HCT116 (cell line): ENCODE data around the gene USP47. TPM values are rescaled to one million over a fixed set of nuclear protein-coding genes. Genes with fewer than 3 reads are reported as not detected.

Source experiments
- ATAC-seq: fragments of 200-7000 bp; cut with Tn5 transposase; 2 replicates; pipeline ENCODE4 v1.9.1; 2020; ENCODE audit warnings: mild to moderate bottlenecking, moderate library complexity
- BruUV-seq: library from RNA; stranded (reverse); fragments of 400-500 nt; replicated peaks from 2 replicates; lab custom pipeline; 2021; lab: Mats Ljungman, UMichigan
- CTCF ChIA-PET: fragments of 300-600 bp; sonication (Branson Sonifier 250); formaldehyde crosslinking; loops from one replicate; lab custom pipeline; 2021; ENCODE audit warnings: antibody characterized with exemption; lab: Charles Lee
- POLR2A ChIA-PET: fragments of 300-600, 350-600 bp; sonication (Branson Sonifier 250); formaldehyde crosslinking; loops from one replicate; lab custom pipeline; 2021; ENCODE audit warnings: antibody characterized with exemption; lab: Charles Lee
- RAD21 ChIA-PET, 2 experiments: fragments of 300-600 bp; sonication (Branson Sonifier 250); formaldehyde crosslinking; loops; one replicate each; lab custom pipeline; 2023; ENCODE audit warnings: low total read pairs in 2 of 2; ENCODE audit not compliant: uncharacterized antibody in 2 of 2, unreplicated experiment in 2 of 2, low non-redundant PET in 1 of 2; lab: Charles Lee
- DNase-seq: peaks from one replicate; pipeline ENCODE4 v3.0.0-alpha.2; 2010; ENCODE audit warnings: low read depth, low spot score
- H2AFZ ChIP-seq: fragments of 200-600 bp; shearing (Covaris generic), sonication (generic); 2 replicates; pipeline ENCODE4 v1.6.1; 2017; ENCODE audit warnings: low read depth, mixed run types, mixed read lengths, antibody characterized with exemption, low read length; ENCODE audit not compliant: poor library complexity, severe bottlenecking
- H3K27ac ChIP-seq: 2 replicates; pipeline ENCODE4 v1.5.1; 2012; ENCODE audit warnings: low read depth, low read length
- H3K27me3 ChIP-seq: fragments of 200-600 bp; sonication (generic); 2 replicates; pipeline ENCODE4 v1.6.1; 2016; ENCODE audit warnings: mixed run types, low read length, mixed read lengths; ENCODE audit not compliant: insufficient read depth
- H3K36me3 ChIP-seq, 2 experiments: fragments of 200-500 bp in 1 of 2; fragments of 200-600 bp in 1 of 2; sonication (Bioruptor generic) in 1 of 2; sonication (generic) in 1 of 2; 2 replicates each; pipeline versions ENCODE4 v1.5.1 to v1.6.1; 2014 to 2016; ENCODE audit warnings: low read length in 2 of 2, inconsistent platforms in 1 of 2, mixed read lengths in 1 of 2, mixed run types in 1 of 2; ENCODE audit not compliant: insufficient read depth in 2 of 2, control insufficient read depth in 1 of 2
- H3K4me1 ChIP-seq, 2 experiments: fragments of 200-600 bp in 1 of 2; sonication (generic) in 1 of 2; 2 replicates each; pipeline versions ENCODE4 v1.5.1 to v1.6.1; 2012 to 2017; ENCODE audit warnings: low read length in 2 of 2, inconsistent platforms in 1 of 2, mild to moderate bottlenecking in 1 of 2, mixed read lengths in 1 of 2, mixed run types in 1 of 2, moderate library complexity in 1 of 2; ENCODE audit not compliant: insufficient read depth in 2 of 2, control insufficient read depth in 1 of 2
- H3K4me2 ChIP-seq: fragments of 200-600 bp; sonication (generic); 2 replicates; pipeline ENCODE4 v1.6.1; 2017; ENCODE audit warnings: mixed run types, low read length, mixed read lengths
- H3K4me3 ChIP-seq, 2 experiments: fragments of 200-600 bp in 1 of 2; sonication (generic) in 1 of 2; replicated peaks in 1 of 2; 2 replicates each; pipeline ENCODE4 v1.5.1; 2011 to 2016; ENCODE audit warnings: low read length in 2 of 2, control low read depth in 1 of 2, low read depth in 1 of 2, mild to moderate bottlenecking in 1 of 2, mixed read lengths in 1 of 2, mixed run types in 1 of 2
- H3K79me2 ChIP-seq: fragments of 200-600 bp; sonication (generic); 2 replicates; pipeline ENCODE4 v1.6.1; 2017; ENCODE audit warnings: mild to moderate bottlenecking, mixed run types, low read length, moderate library complexity, mixed read lengths; ENCODE audit not compliant: insufficient read depth
- H3K9ac ChIP-seq: fragments of 200-600 bp; sonication (generic); 2 replicates; pipeline ENCODE4 v1.6.1; 2016; ENCODE audit warnings: low read length, mixed read lengths
- H3K9me2 ChIP-seq: fragments of 200-600 bp; sonication (generic), shearing (Covaris generic); 2 replicates; pipeline ENCODE4 v1.6.1; 2017; ENCODE audit warnings: mixed run types, mild to moderate bottlenecking, moderate library complexity; ENCODE audit not compliant: insufficient read depth
- H3K9me3 ChIP-seq, 2 experiments: fragments of 200-500 bp in 1 of 2; fragments of 200-600 bp in 1 of 2; sonication (Bioruptor generic) in 1 of 2; sonication (generic) in 1 of 2; 2 replicates each; pipeline ENCODE4 v1.6.1; 2014 to 2017; ENCODE audit warnings: low read length in 2 of 2, mixed read lengths in 2 of 2, inconsistent platforms in 1 of 2, low read depth in 1 of 2, mild to moderate bottlenecking in 1 of 2, mixed run types in 1 of 2, moderate library complexity in 1 of 2; ENCODE audit not compliant: control insufficient read depth in 1 of 2, insufficient read depth in 1 of 2
- H4K20me1 ChIP-seq: fragments of 200-600 bp; sonication (generic), shearing (Covaris generic); 2 replicates; pipeline ENCODE4 v1.6.1; 2017; ENCODE audit warnings: mixed run types, mild to moderate bottlenecking, moderate library complexity; ENCODE audit not compliant: insufficient read depth
- CBX3 ChIP-seq: IDR thresholded peaks from 2 replicates; pipeline ENCODE4 v1.6.1; 2012; ENCODE audit warnings: low read depth
- CEBPB ChIP-seq: IDR thresholded peaks from 2 replicates; pipeline ENCODE4 v1.6.1; 2012; ENCODE audit warnings: low read depth
- EGR1 ChIP-seq: IDR thresholded peaks from 2 replicates; pipeline ENCODE4 v1.6.1; 2012; ENCODE audit warnings: low read depth
- EZH2 ChIP-seq: fragments of 200-600 bp; sonication (generic); IDR thresholded peaks from 2 replicates; pipeline ENCODE4 v1.6.1; 2017; ENCODE audit warnings: antibody characterized with exemption, mixed run types
- FOSL1 ChIP-seq: IDR thresholded peaks from 2 replicates; pipeline ENCODE4 v1.6.1; 2012; ENCODE audit warnings: low read depth
- MAX ChIP-seq: IDR thresholded peaks from 2 replicates; pipeline ENCODE4 v1.6.1; 2012
- POLR2A ChIP-seq: IDR thresholded peaks from 2 replicates; pipeline ENCODE4 v1.7.0; 2011; ENCODE audit warnings: borderline replicate concordance; ENCODE audit not compliant: insufficient read depth, insufficient read length; ENCODE audit errors: extremely low read depth
- RAD21 ChIP-seq: IDR thresholded peaks from 2 replicates; pipeline ENCODE4 v1.6.1; 2012; ENCODE audit warnings: low read depth, mild to moderate bottlenecking
- SIN3A ChIP-seq: IDR thresholded peaks from 2 replicates; pipeline ENCODE4 v1.6.1; 2012; ENCODE audit warnings: low read depth
- YY1 ChIP-seq: IDR thresholded peaks from 2 replicates; pipeline ENCODE4 v1.6.1; 2011; ENCODE audit warnings: low read length, low read depth, moderate library complexity, mild to moderate bottlenecking; ENCODE audit not compliant: insufficient replicate concordance; ENCODE audit errors: extremely low read depth
- ZBTB33 ChIP-seq: IDR thresholded peaks from 2 replicates; pipeline ENCODE4 v1.6.1; 2011; ENCODE audit warnings: mild to moderate bottlenecking, low read length, moderate library complexity; ENCODE audit not compliant: insufficient replicate concordance; ENCODE audit errors: extremely low read depth
- ZFX ChIP-seq: fragments of 450-650 bp; IDR thresholded peaks from 2 replicates; pipeline ENCODE4 v1.6.1; 2017
- ZNF274 ChIP-seq: fragments of 200-500 bp; sonication (Bioruptor generic); IDR thresholded peaks from 2 replicates; pipeline ENCODE4 v1.6.1; 2014; ENCODE audit warnings: mild to moderate bottlenecking, low read depth, low read length, inconsistent platforms
- intact Hi-C: fragments of 100-400 bp; cut with micrococcal nuclease; formaldehyde crosslinking; loops from 2 replicates; pipeline ENCODE4 v1.10.0; 2022
- total RNA-seq: library from RNA; stranded (reverse); gene quantifications from one replicate; pipeline ENCODE4 v1.2.1, GENCODE V29; 2021; ENCODE audit not compliant: unreplicated experiment
- TF ChIP-seq, protein P1 (sequence below): IDR thresholded peaks from 2 replicates; pipeline ENCODE4 v1.6.1; 2012; ENCODE audit warnings: low read depth

The USP47 gene
- total RNA-seq, 1 experiment from 2014 or later = 18.9 TPM

- Histone ChIP-seq H3K4me1 (peaks cover 25 to 31% of the 10 kb centered on the region in 2 experiments), H3K36me3 (no peaks in the 10 kb centered on the region), H3K9me3 (no peaks in the 10 kb centered on the region), H3K9ac (no peak overlapping the region), H4K20me1 (no peaks in the 10 kb centered on the region), H3K4me2 (no peak overlapping the region), H2AFZ (no peak overlapping the region), H3K27me3 (no peaks in the 10 kb centered on the region), H3K4me3 (no peak overlapping the region), H3K27ac (no peak overlapping the region), H3K9me2 (no peaks in the 10 kb centered on the region), H3K79me2 (no peaks in the 10 kb centered on the region)
- CTCF ChIA-PET = no interaction called here
- intact Hi-C loops = no loop called here
- POLR2A ChIA-PET = no interaction called here
- ATAC-seq (no peak), DNase-seq (no peak)
- BruUV-seq = no TSS peak
- TF ChIP-seq POLR2A = no peak
- no peak for TF ChIP-seq ZBTB33
- TF ChIP-seq, protein P1, sequence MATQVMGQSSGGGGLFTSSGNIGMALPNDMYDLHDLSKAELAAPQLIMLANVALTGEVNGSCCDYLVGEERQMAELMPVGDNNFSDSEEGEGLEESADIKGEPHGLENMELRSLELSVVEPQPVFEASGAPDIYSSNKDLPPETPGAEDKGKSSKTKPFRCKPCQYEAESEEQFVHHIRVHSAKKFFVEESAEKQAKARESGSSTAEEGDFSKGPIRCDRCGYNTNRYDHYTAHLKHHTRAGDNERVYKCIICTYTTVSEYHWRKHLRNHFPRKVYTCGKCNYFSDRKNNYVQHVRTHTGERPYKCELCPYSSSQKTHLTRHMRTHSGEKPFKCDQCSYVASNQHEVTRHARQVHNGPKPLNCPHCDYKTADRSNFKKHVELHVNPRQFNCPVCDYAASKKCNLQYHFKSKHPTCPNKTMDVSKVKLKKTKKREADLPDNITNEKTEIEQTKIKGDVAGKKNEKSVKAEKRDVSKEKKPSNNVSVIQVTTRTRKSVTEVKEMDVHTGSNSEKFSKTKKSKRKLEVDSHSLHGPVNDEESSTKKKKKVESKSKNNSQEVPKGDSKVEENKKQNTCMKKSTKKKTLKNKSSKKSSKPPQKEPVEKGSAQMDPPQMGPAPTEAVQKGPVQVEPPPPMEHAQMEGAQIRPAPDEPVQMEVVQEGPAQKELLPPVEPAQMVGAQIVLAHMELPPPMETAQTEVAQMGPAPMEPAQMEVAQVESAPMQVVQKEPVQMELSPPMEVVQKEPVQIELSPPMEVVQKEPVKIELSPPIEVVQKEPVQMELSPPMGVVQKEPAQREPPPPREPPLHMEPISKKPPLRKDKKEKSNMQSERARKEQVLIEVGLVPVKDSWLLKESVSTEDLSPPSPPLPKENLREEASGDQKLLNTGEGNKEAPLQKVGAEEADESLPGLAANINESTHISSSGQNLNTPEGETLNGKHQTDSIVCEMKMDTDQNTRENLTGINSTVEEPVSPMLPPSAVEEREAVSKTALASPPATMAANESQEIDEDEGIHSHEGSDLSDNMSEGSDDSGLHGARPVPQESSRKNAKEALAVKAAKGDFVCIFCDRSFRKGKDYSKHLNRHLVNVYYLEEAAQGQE = no peak
- TF ChIP-seq EZH2 = no peak
- TF ChIP-seq MAX = no peak
- TF ChIP-seq RAD21 = no peak
- TF ChIP-seq YY1 = no peak
- TF ChIP-seq FOSL1 = no peak
- no peak for TF ChIP-seq CEBPB
- TF ChIP-seq ZNF274 = no peak
- no peak for TF ChIP-seq ZFX
- TF ChIP-seq SIN3A = no peak
- TF ChIP-seq EGR1 = no peak
- TF ChIP-seq CBX3 = no peak
- RAD21 ChIA-PET = no interaction called here
Observed at GRCh38 chr11:11972730-11973341, 131.1 kb downstream of the USP47 start.
